Activated effector memory CD4-positive, alpha-beta T cell treated with Interleukin-2 at 50 U/mL for 16 hours (primary cell): ENCODE results near the gene MCOLN1.

Experiments
- DNase-seq: peaks from one replicate; pipeline ENCODE4 v3.0.0-alpha.2; 2020

The MCOLN1 gene

GRCh38 chr19:7522072-7522922, at the start of gene MCOLN1:
TSS of gene MCOLN1 (plus strand) at chr19:7522624. CDS start at chr19:7522751, 127 bp downstream.
- peak; percentile 99 for DNase-seq

GRCh38 chr19:7475665-7476064, 46.8 kb upstream of the MCOLN1 start:
- no peak for DNase-seq

- no peak for DNase-seq
Observed at GRCh38 chr19:7476241-7476640, 46.2 kb upstream of the MCOLN1 start.

GRCh38 chr19:7476777-7477494, 45.5 kb upstream of the MCOLN1 start:
- DNase-seq: no peak

- DNase-seq: no peak
Observed at GRCh38 chr19:7477758-7478157, 44.7 kb upstream of the MCOLN1 start.

- DNase-seq: no peak
Observed at GRCh38 chr19:7478173-7478842, 44.1 kb upstream of the MCOLN1 start.

- no peak for DNase-seq
Observed at GRCh38 chr19:7478843-7479227, 43.6 kb upstream of the MCOLN1 start.

GRCh38 chr19:7480222-7480969, 42.0 kb upstream of the MCOLN1 start:
- DNase-seq: no peak

- no peak for DNase-seq
Observed at GRCh38 chr19:7480970-7481255, 41.5 kb upstream of the MCOLN1 start.

GRCh38 chr19:7482584-7483439, 39.6 kb upstream of the MCOLN1 start:
- no peak for DNase-seq

- DNase-seq: no peak
Observed at GRCh38 chr19:7483720-7484201, 38.7 kb upstream of the MCOLN1 start.

- no peak for DNase-seq
Observed at GRCh38 chr19:7486923-7487322, 35.5 kb upstream of the MCOLN1 start.

- peak; percentile 84 for DNase-seq
Observed at GRCh38 chr19:7488736-7489353, 33.6 kb upstream of the MCOLN1 start, which contains the start of gene PEX11G. TSS of gene PEX11G (minus strand) at chr19:7489035. CDS start at chr19:7489010, 25 bp downstream.

- no peak for DNase-seq
Observed at GRCh38 chr19:7489609-7490044, 32.8 kb upstream of the MCOLN1 start.

GRCh38 chr19:7492142-7492541, 30.3 kb upstream of the MCOLN1 start:
- DNase-seq: no peak

- no peak for DNase-seq
Observed at GRCh38 chr19:7492558-7492957, 29.9 kb upstream of the MCOLN1 start.

- no peak for DNase-seq
Observed at GRCh38 chr19:7494416-7495098, 27.9 kb upstream of the MCOLN1 start.

- DNase-seq: no peak
Observed at GRCh38 chr19:7497292-7497691, 25.1 kb upstream of the MCOLN1 start.

GRCh38 chr19:7500811-7501450, 21.5 kb upstream of the MCOLN1 start:
- peak; percentile 8 for DNase-seq

GRCh38 chr19:7502552-7502951, 19.9 kb upstream of the MCOLN1 start:
- DNase-seq: no peak
